Activated naive CD8-positive, alpha-beta T cell treated with anti-CD3 and anti-CD28 coated beads, Interleukin-2, amount 50 U/mL, for 16 hours (primary cell): Measurements from ENCODE around the gene LHPP.
A peak's percentile ranks its signal among the peaks of the same experiment; 100 is the strongest.

ENCODE experiments used
- DNase-seq: peaks from one replicate; pipeline ENCODE4 v3.0.0-alpha.2; 2020; ENCODE audit warnings: low read depth, low spot score

LHPP gene

DNA sequence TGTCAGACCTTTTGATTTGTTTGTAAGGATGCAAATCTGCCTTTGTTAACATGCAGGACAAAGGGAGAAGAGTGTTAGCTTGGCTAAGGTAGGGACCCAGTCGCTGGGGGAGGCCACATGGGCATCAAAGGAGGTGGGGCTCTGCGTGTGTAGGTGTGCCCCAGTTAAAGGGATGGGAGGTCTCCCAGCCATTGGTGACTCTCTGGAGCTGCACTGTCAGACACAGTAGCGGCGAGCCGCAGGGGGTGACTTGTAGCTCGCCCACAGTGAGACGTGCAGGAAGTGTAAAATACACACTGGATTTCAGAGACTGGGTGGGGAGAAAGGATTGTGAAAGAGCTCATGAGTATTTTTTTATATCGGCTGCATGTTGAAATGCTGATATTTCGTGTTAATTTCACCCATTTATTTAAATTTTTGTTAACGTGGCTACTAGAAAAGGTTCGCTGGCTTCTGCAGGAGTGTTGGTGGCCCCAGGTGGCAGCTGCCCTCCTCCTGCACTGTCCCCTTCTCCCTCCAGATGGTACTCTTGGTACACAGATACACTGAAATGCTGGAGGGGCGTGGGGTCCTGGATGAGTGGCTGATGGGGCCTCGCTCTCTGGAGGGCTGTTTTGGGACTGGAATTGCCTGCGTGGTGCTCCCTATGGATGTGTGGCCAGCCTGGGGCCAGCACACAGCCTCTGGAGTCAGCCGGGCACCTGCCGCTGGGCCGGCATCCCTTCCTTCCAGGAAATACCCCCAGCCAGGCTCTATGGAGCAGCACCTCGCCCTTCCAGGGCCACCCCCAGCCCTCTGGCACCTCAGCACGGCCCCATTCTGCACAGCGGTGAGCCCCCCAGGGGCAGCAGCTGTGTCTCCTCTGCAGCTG is 59.2 kb downstream of the LHPP start:
- DNase-seq: no peak

DNA sequence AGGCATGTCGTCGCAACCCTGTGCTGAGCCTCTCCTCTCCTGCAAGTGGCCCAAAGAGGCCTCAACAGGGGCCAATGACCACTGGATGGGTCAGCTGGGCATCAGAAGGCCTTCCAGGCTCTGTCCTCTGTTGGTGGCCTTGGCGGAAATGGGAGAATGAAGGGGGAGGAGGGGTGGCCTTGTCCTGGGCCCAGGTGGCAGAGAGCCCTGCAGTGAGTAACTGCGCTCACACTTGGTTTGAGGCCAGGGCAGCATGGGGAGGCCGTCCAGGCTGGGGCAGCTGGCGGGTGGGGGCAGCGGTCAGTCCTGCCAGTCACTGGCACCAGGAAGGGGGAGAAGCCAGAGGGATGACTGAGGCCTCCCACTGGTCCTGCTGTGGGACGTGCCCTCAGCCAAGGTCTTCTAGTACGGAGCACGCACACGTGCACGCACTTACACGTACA is 59.8 kb downstream of the LHPP start:
- no peak for DNase-seq

DNA sequence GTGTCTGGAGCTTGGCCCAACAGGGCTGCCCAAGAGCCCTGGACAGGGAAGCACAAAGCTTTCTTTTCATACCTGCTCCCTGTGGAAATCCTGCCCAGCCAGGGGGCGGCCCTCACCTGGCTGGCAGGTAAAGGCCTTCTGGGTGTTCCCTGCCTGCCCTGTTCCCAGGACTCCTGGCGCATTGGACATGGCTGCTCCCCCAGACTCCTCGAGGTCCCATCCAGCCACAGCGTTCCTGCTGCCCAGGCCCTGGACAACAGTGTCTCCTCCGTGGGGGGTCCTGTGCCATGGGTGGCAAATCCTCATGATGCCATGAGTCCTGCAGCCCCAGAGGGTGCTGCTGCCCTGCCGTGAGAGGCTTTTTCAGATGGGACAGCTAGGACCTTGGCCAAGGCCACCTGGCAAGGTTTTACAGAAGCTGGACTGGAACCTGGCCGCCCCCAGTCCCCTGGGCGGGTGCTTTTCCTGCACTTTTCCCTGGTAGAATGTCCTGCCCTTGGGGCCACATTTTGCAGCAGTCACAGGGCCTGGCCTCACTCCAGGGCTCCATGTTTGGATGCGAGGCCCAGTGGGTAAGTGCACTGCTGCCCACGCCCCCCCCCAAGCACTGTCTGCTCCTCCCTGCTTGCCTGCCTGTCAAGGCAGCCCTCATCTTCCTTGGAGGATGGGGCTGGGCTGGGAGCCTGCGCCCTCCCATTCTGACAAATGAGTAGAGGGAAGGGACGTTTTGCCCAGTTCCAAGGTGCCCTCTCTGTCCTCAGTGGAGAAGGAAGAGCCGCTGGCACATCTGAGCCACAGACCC is 60.7 kb downstream of the LHPP start:
- DNase-seq: no peak

DNA sequence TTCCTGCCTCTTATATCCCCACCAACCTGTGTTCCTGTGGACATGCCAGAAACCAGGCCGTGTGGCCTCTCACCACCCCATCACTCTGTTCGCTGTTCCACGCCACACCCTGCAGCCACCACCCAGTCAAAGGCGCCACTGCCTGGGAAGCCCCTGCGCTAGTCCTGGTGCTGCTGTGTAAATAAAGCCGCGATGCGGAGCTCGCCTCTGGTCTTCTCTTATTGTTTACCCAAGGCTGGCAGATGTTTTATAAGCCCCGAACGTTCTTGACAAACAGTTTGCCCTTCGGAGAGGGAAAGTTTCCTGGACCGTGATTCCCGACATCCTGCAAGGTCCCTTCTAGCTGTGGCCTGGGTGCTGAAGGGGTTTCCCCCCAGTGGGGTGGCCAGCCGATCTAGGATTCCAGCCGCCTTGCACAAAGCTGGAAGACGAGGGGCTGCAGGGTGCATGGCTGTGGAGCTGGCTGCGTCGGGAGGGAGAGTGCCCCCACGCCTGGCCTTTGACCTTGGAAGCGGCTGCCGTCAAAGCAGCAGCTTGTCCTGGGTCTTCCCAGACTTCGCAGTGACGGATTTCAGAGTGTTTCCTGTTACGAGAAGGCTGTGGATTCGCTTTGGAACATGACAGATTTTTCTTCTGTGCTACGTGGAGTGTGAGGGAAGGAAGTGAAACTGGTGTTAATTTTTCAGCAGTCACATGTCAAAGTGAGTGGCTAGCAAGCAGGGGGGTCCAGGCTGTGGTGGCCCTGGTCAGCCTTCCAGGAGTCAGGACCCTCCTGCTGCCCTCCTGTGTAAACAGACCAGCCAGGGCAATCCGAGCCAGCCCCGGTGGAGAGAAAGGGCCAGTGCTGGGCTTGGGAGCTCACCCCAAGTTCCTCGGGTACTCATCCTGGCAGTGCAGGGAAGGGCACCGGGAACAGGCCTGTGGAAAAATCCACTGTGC is 61.6 kb downstream of the LHPP start:
- no peak for DNase-seq

DNA sequence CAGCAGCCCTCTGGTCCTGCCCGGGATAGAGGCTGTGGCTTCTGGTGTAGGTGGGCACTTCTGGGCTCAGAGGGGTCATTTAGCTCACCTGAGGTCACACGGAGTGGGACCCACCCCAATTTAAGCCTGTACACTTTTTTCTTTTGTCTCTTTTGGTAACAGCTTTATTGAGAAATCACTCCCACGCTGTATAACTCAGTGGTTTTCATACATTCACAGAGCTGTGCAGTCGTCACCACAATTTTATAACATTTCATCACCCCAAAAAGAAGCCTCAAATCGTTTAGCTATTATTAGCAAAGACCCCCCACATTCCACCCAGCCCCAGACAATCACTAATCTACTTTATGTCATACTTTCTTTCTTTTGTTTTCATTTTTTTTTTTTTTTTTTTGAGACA is 62.3 kb downstream of the LHPP start:
- no peak for DNase-seq

DNA sequence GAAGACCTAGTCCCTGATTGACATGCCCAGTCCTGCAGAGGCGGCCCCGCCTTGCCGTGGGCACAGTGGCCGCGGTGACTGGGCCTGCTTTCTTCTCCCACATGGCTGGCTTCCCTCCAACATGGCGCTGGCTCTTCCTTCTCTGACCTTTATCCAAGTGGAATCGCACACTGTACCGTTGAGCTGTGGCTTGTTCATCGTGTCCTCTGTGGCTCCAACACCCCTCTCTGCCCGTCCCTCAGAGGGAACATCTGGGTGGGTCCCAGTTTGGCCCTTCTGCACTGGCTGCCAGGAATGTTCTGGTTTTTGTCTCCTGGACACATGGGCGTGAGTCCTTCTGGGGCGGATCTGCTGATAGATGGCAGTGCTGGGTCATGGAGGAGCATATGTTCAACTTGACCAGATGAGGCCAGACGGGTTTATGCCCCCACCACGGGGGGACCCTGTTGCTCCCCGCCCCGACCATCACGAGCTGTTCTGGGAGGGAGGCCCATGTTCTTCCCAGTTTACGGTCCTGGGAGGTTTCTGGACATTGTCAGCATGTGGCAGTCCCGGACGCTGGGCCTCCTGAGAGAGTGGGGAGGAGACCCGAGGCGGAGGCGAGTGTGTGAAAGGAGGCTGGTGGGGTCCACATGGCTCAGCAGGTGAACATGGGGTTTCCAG is 63.5 kb downstream of the LHPP start:
- DNase-seq: no peak

DNA sequence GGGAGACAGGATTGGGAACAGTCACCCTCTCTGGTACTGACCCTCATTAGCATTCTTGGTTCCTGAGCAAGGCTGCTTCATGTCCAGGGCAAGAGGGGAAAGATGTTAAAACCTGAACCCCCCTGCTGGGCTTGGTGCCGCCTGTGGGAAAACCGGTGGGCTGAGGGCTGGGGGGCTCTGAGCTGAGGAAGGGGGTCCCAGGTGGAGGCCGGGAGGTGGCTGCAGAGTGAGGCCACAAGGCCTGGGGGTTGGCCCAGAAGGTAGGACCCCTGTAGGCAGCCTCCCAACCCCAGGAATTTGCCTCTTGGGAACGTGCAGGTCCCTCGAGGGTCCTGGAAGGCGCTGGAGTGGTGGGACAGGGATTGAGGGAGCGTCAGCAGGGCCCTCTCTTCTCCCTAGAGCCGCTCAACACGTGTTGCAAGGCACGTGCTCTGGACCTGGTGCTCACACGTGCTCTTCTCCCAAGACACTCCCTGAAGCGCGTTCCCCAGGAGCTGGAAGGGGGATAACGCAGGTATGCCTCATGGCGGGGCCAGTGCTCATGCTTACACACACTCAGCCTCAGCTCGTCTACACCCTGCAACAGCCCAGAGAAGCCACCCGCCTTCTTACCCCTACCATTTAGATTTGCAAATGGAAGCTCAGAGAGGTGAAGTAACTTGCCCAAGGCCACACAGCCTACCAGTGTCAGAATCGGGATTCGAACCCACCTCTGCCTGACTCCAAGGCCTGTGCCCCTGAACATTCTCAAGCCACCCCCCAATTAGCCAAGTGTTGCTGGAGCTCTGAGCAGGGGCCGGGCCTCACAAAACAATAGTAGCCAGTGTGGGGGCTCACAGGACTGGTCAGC is 64.4 kb downstream of the LHPP start:
- DNase-seq: no peak

DNA sequence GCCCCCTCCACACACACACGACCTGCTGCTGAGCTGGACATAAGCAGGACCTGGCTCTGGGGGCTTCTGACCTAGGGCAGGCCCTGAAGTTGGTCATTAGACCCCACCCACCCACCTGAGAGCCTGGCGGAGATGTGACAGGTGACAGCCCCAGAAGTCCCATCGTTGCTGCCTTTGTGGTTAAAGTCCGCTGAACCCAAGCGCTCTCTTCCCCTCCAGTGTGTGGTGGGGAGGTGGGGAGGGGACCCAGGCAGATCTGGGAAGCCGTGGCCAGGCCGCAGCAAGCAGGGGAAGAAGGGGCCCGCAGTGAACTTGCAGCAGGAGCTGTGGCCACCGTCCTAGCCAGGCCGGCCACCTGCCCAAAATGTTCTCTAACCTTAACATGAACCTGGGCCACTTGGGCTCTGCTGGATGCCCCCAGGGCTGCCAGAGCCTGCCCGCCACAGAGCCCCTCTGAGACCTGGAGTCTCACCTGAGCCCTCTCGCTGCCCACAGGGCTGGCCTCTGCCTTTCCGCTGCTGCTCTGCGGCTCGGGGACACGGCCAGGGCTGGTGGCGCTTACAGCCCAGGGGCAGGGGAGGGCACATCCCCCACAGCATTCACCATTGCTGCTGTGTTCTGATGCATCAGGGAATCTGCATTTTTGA is 65.1 kb downstream of the LHPP start:
- DNase-seq: no peak

DNA sequence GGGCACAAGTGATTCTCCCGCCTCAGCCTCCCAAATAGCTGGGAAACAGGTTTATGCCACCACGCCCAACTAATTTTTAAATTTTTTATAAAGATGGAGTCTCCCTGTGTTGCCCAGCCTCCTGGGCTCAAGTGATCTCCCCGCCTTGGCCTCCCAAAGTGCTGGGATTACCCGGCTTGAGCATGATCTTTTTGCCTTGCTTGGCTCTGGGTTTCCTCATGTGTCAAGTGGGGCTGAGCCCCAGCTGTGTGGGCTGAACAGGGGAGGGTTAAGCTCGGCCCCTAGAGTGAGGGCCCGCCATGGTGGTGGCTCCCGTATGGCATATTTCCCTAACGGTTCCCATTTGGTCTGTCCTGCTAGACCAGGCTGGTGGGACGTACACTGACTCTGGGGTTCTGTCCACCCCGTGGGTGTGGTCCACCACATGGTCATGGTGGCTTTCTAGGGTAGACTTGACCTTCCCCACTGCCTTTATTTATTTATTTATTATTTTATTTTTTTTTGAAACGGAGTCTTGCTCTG is 66.3 kb downstream of the LHPP start:
- no peak for DNase-seq

DNA sequence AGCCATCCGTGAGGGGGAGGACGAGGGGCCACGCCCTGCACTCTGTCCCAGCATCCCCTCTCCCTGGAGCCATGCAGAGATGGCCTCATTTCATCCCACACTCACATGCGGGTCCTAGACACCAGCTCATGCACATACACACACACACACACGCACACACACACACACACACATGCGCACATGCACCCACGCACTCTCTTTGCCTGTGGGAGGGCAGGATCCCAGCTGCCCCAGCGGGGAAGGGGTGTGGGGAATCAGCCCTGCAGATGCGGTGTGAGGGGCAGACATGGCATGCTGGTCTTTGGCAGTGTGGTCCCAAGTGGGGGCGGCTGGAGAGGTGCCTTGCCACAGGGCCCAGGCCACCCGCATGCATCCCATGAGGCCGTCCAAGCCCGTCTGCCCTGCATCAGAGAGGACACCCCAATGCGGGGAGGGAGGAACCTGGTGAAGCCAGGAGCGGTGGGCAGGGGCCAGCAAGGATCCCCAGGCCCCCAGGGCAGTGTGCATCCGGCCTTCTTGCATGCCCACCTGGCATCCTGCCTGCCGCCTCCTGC is 68.1 kb downstream of the LHPP start:
- no peak for DNase-seq

DNA sequence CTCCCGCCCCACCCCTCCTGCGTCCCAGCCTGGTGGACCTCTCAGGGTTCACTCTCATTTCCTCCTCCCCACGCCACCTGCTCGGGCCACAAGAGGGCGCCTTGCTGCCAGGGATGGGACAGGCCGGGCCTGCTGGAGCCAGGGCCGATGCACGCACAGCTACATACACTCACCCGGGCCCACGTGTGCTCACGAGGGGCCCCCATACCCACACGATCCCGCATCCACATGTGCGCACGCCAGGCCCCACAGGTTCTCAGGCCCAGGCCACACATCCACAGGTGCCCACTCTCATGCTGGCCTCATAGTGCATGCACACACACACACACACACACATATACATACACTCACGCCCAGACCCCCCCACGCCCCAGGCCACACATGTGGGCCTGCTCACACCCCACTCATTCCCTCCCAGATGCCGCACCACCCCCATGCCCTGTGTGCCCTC is 68.6 kb downstream of the LHPP start:
- DNase-seq: peak; percentile 59

DNA sequence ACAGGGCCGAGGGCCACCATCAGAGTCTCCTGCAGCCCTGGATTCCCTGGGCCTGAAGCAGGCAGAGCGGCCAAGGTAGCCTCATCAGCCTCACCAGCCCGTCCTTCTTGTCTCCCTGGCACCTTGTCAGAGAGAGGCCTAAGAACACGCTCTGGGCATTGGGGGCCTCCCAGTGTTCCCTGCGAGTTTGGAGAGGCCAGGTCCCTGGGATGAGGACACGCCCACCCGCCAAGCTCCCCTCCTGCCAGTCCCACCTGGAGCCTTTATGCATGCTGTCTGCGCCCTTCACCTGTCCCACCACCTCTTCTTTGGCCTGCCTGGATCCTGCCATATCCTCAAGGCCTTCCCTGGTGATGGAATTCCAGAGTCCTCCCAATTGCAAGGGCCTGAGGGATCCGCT is 69.2 kb downstream of the LHPP start:
- no peak for DNase-seq

DNA sequence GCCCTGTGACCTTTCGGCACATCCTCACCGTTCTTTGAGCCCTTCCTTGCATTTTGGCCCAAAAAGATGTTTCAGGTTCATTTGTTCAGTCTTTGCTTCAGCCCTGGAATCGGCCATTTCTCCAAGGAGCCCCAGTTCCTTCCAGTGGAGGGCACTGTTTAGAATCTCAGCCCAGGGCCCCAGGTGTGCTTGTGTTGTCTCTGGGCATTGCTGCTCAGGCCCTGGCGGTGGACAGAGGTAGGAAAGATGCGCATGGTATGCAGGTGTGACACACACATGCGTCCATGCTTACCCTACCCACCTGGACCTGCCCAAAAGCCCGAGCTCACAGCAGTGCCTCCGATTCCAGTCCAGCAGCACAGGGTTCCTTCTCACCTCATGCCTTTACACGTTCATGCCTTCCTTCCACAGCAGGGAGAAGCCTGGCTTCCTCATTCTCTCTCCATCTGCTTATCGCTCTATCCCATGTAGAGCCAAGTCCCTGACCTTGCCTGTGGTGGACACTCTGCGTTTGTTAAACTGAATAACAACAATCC is 70.6 kb downstream of the LHPP start:
- DNase-seq: no peak

DNA sequence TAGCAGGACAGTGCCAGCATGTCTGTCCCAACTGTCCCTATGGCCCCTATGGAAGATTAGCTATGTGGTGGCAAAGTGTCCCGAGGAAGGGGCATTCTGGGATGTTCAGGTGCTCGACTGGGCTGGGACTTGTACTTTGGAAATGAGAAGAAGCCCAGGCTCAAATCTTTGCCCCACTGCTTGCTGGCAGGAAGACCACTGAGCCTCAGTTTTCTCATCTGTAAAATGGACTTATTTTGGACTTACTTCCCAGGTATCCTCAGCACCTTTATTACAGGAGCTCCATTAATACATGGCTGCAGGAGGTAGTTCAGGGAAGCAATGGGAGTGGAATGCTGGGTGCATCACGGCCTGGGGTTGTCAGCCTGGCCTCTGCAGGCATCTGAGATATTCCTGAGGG is 71.2 kb downstream of the LHPP start:
- no peak for DNase-seq

DNA sequence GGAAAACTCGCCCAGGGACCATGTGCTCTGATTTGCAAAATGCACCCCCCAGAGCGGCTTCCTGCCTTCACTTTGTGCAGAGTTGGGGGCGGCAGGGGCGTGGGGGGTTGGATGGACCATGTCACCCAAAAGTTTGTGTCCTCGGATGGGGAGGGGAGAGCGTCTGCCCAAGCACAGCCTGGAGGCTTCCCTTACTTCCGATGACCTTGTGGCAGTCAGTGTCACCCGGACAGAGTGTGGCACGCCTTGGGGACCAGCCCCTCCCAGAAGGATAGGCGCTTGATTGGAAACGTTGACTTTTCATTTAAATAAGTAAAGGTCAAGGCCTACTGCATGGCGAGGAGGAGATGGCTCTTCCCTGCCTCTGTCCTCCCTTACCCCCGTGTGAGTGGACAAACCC is 71.6 kb downstream of the LHPP start:
- DNase-seq: no peak

DNA sequence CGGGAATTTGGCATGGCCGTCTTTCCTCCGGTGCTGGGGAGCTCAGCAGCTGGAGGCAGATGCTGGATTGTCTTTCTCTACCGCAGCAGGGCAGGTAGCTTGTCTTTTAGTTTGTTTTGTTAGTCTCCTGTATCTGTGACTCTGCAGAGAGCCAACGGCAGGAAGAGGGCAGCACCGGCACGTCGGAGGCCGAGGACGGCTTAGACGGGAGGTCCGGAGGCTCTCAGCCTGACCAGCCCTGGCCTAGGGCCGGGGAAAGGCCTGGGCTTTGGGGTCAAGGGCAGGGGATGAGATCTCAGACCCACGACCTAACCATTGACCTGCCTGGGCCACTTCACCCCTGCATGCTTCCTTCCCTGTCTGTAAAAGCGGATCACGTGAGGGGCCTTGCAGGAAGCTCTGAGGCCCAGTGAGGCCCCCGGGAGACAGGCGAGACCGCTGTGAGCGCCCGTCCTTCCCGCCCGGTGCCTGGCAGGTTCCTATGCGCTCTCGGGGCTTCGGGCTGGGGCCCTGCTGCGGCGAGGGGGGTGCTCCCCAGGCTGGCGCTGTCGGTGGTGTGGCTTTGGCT is 72.7 kb downstream of the LHPP start:
- no peak for DNase-seq

DNA sequence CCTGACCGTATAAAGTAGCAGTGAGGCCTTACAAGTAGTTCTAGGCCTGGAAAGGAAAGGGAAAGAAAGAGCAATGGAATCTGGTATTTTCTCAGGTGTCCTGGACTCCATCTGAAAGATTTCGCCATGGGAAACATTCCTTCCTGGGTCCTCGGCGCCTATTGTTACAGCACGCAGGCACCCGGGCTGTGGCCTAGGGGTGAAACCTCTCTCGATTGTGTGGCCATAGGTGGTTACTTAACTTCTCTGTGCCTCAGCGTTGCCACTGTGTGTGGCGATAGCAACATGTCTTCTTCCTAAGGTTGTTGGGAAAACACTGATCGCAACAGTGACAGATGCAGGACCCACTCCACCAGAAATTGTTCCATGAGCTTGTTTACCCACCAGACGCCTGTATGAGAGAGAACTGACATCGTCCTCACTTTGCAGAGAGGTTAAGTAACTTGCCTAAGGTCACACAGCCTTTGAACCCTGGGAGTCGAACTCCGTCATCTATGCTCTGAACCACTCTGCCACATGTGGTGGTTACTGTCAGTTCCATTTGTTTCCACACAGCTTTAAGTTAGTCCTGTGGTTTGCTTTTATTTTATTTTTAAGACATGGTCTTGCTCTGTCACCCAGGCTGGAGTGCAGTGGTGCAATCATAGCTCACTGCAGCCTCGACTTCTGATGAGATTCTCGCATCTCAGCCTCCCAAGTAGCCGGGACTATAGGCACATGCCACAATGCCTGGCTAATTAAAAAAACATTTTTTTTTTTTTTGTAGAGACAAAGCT is 73.4 kb downstream of the LHPP start:
- DNase-seq: no peak
